Testis (tissue), 3 donors: ENCODE data around the gene DNAJB2. TPM values are rescaled to one million over a fixed set of nuclear protein-coding genes. Genes with fewer than 3 reads are reported as not detected.

Experiments
- DNase-seq: peaks from one replicate; pipeline ENCODE4 v3.0.0-alpha.2; 2019
- H3K27ac ChIP-seq, 2 donors: fragments of 200-600 bp; sonication (generic); one replicate each; pipeline ENCODE4 v1.5.1; 2019
- H3K27me3 ChIP-seq: fragments of 200-600 bp; sonication (generic); one replicate; pipeline ENCODE4 v1.5.1; 2019
- H3K36me3 ChIP-seq: fragments of 200-600 bp; sonication (generic); one replicate; pipeline ENCODE4 v1.5.1; 2017; ENCODE audit warnings: low read depth; ENCODE audit errors: missing control alignments
- H3K4me1 ChIP-seq: fragments of 200-600 bp; sonication (generic); one replicate; pipeline ENCODE4 v1.5.1; 2019
- H3K4me3 ChIP-seq, 2 donors: fragments of 200-600 bp; sonication (generic); one replicate each; pipeline ENCODE4 v1.5.1; 2017 to 2019
- H3K9me3 ChIP-seq: fragments of 200-600 bp; sonication (generic); one replicate; pipeline ENCODE4 v1.5.1; 2017
- POLR2A ChIP-seq: fragments of 450-650 bp; IDR thresholded peaks from one replicate; pipeline ENCODE4 v1.6.1; 2017; ENCODE audit warnings: antibody characterized with exemption, mild to moderate bottlenecking, moderate library complexity
- WGBS, 2 donors: methylation state at CpG; one replicate each; pipeline ENCODE4 v1.1.5; 2018; 5-methylcytosine and 5-hydroxymethylcytosine counted together
- intact Hi-C: fragments of 100-400 bp; cut with DNase I; formaldehyde crosslinking; loops from one replicate; pipeline ENCODE4 v1.15.1; 2023; ENCODE audit warnings: low total_unique reads
- polyA plus RNA-seq: library from polyadenylated mRNA; stranded (reverse); fragments of 350-450 nt; fragmentation: Illumina TruSeq; extraction: RNeasy Lipid Tissue Mini Kit (QIAGEN cat#74804); gene quantifications from one replicate; pipeline ENCODE4 v1.2.3, GENCODE V29; 2014; ENCODE audit warnings: low read depth, low replicate concordance; ENCODE audit not compliant: insufficient read depth
- total RNA-seq, 2 donors: library from RNA; depleted of rRNA; stranded (reverse); fragments of >200 nt; gene quantifications; one replicate each; pipeline ENCODE4 v1.2.3, GENCODE V29; 2016
- TF ChIP-seq, protein P1 (sequence below), 3 experiments: fragments of 450-650 bp in 2 of 3; fragments of 200-600 bp in 1 of 3; sonication (generic) in 1 of 3; IDR thresholded peaks; one replicate each; pipeline ENCODE4 v1.5.1; 2016 to 2019; ENCODE audit warnings: antibody characterized with exemption in 3 of 3, mild to moderate bottlenecking in 2 of 3, moderate library complexity in 1 of 3

The DNAJB2 gene
- total and polyA plus RNA-seq, 3 donors from 2014 or later: 139 to 152 (median 149) TPM

DNA sequence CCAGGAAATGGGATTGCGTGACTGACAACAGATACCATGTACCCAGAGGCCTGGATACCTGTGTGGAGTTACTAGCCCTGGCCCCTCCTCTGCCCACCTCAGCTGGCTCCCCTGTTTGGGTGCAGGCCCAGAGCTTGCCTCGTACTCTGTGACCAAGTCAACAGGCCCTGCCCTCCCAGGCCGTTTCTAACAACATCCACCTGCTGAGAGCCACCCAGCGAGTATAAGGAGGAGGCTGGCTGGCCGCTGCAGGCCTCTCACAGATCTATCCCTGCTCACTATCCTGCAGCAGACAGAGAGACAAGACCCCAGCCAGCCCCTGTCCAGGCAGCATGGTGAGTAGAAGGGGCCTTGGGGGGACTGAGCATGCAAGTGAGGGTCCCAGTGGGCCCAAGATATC lies 12.9 kb upstream of the DNAJB2 start:
- Histone ChIP-seq H3K27ac (no peak overlapping the region), H3K36me3 (no peaks in the 10 kb centered on the region), H3K4me3 (no peak overlapping the region), H3K9me3 (no peaks in the 10 kb centered on the region), H3K4me1 (no peaks in the 10 kb centered on the region), H3K27me3 (no peaks in the 10 kb centered on the region)
- TF ChIP-seq POLR2A: no peak
- TF ChIP-seq, protein P1, sequence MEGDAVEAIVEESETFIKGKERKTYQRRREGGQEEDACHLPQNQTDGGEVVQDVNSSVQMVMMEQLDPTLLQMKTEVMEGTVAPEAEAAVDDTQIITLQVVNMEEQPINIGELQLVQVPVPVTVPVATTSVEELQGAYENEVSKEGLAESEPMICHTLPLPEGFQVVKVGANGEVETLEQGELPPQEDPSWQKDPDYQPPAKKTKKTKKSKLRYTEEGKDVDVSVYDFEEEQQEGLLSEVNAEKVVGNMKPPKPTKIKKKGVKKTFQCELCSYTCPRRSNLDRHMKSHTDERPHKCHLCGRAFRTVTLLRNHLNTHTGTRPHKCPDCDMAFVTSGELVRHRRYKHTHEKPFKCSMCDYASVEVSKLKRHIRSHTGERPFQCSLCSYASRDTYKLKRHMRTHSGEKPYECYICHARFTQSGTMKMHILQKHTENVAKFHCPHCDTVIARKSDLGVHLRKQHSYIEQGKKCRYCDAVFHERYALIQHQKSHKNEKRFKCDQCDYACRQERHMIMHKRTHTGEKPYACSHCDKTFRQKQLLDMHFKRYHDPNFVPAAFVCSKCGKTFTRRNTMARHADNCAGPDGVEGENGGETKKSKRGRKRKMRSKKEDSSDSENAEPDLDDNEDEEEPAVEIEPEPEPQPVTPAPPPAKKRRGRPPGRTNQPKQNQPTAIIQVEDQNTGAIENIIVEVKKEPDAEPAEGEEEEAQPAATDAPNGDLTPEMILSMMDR (IDR thresholded peaks at IDR 0.05): no peak
- DNase-seq: no peak
- WGBS, 2 donors: 75 to 79% methylated on average over 3 to 5 of the region's 5 CpGs
- intact Hi-C loops: no loop called here

GRCh38 chr2:219266886-219267285 lies 12.3 kb upstream of the DNAJB2 start:
- WGBS, 2 donors: 93 to 100% methylated on average over 1 of the region's 1 CpG

DNA sequence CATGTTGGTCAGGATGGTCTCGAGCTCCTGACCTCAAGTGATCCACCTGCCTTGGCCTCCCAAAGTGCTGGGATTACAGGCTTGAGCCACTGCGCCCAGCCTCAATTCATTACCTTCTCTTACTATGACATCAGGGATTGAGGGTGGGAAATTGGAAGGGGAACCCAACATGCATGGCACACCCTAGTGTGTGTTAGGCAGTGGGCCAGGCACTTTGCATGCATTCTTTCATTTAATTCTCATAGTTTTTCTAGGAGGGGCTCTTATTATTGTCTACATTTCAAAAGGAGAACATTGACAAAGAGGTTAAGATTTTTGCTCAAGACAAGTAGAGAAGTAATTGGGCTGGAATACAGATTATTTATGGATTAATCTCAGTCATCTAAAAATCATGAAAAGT lies 10.9 kb upstream of the DNAJB2 start:
- 83 to 90% methylated on average over 2 of the region's 2 CpGs for WGBS, 2 donors
- Histone ChIP-seq H3K9me3 (no peaks in the 10 kb centered on the region), H3K4me3 (no peak overlapping the region), H3K4me1 (no peaks in the 10 kb centered on the region), H3K36me3 (no peaks in the 10 kb centered on the region), H3K27ac (no peak overlapping the region), H3K27me3 (no peaks in the 10 kb centered on the region)
- no peak for DNase-seq
- intact Hi-C loops: no loop called here
- TF ChIP-seq, protein P1 (IDR thresholded peaks at IDR 0.05): no peak
- no peak for TF ChIP-seq POLR2A

More at GRCh38 chr2:219266886-219267285, 12.3 kb upstream of the DNAJB2 start:
- H3K27ac ChIP-seq: no peak overlapping the region
- no peak overlapping the region for H3K4me3 ChIP-seq
- no peak for TF ChIP-seq POLR2A
- TF ChIP-seq, protein P1 (IDR thresholded peaks at IDR 0.05): no peak
- intact Hi-C loops: no loop called here
- H3K36me3 ChIP-seq: no peaks in the 10 kb centered on the region
- H3K27me3 ChIP-seq: no peaks in the 10 kb centered on the region
- no peaks in the 10 kb centered on the region for H3K9me3 ChIP-seq
- no peak for DNase-seq
- no peaks in the 10 kb centered on the region for H3K4me1 ChIP-seq

GRCh38 chr2:219269362-219270054 lies 9.7 kb upstream of the DNAJB2 start:
- Histone ChIP-seq H3K4me1 (peaks cover 5% of the 10 kb centered on the region), H3K9me3 (no peaks in the 10 kb centered on the region), H3K4me3 (no peak overlapping the region), H3K27ac (no peak overlapping the region), H3K36me3 (no peaks in the 10 kb centered on the region), H3K27me3 (no peaks in the 10 kb centered on the region)
- 72 to 77% methylated on average over 5 to 8 of the region's 8 CpGs for WGBS, 2 donors
- TF ChIP-seq, protein P1 (IDR thresholded peaks at IDR 0.05): no peak
- no peak for TF ChIP-seq POLR2A
- intact Hi-C loops: no loop called here
- no peak for DNase-seq

GRCh38 chr2:219270055-219270372 lies 9.2 kb upstream of the DNAJB2 start:
- DNase-seq: no peak
- Histone ChIP-seq H3K4me3 (no peak overlapping the region), H3K4me1 (peaks cover 5% of the 10 kb centered on the region), H3K36me3 (no peaks in the 10 kb centered on the region), H3K27ac (no peak overlapping the region), H3K27me3 (no peaks in the 10 kb centered on the region), H3K9me3 (no peaks in the 10 kb centered on the region)
- 84 to 94% methylated on average over 4 to 5 of the region's 5 CpGs for WGBS, 2 donors
- TF ChIP-seq, protein P1 (IDR thresholded peaks at IDR 0.05): no peak
- no peak for TF ChIP-seq POLR2A
- intact Hi-C loops: no loop called here
